GM19351 (cell line): ENCODE results near the gene MAP1LC3A.

Source experiments
- ATAC-seq: cut with Tn5 transposase; IDR thresholded peaks from one replicate; pipeline ENCODE4 v1.9.1; 2021; ENCODE audit warnings: mild to moderate bottlenecking, moderate library complexity; ENCODE audit not compliant: unreplicated experiment

MAP1LC3A gene

GRCh38 chr20:34528921-34529297 is 29.6 kb upstream of the MAP1LC3A start:
- no peak for ATAC-seq

- ATAC-seq: no peak
Measured at GRCh38 chr20:34529742-34530141, 28.8 kb upstream of the MAP1LC3A start.

- ATAC-seq: no peak
Measured at GRCh38 chr20:34530342-34530741, 28.2 kb upstream of the MAP1LC3A start.

- ATAC-seq: no peak
Measured at GRCh38 chr20:34531608-34532265, 26.8 kb upstream of the MAP1LC3A start.

GRCh38 chr20:34532320-34532719 is 26.2 kb upstream of the MAP1LC3A start:
- ATAC-seq: no peak

- no peak for ATAC-seq
Measured at GRCh38 chr20:34532756-34533155, 25.8 kb upstream of the MAP1LC3A start.

GRCh38 chr20:34534391-34535165 is 23.9 kb upstream of the MAP1LC3A start:
- ATAC-seq: no peak

GRCh38 chr20:34535301-34535840 is 23.1 kb upstream of the MAP1LC3A start:
- no peak for ATAC-seq

- no peak for ATAC-seq
Measured at GRCh38 chr20:34535857-34536256, 22.7 kb upstream of the MAP1LC3A start.

GRCh38 chr20:34536798-34537394 is 21.6 kb upstream of the MAP1LC3A start:
- ATAC-seq: no peak

- no peak for ATAC-seq
Measured at GRCh38 chr20:34537651-34538050, 20.9 kb upstream of the MAP1LC3A start.

- no peak for ATAC-seq
Measured at GRCh38 chr20:34538671-34539123, 19.8 kb upstream of the MAP1LC3A start.

GRCh38 chr20:34539756-34540155 is 18.8 kb upstream of the MAP1LC3A start:
- ATAC-seq: no peak

GRCh38 chr20:34540596-34541263 is 17.8 kb upstream of the MAP1LC3A start:
- ATAC-seq: no peak

- no peak for ATAC-seq
Measured at GRCh38 chr20:34541264-34541901, 17.1 kb upstream of the MAP1LC3A start.

GRCh38 chr20:34541917-34542316 is 16.6 kb upstream of the MAP1LC3A start:
- no peak for ATAC-seq

- no peak for ATAC-seq
Measured at GRCh38 chr20:34542439-34542838, 16.1 kb upstream of the MAP1LC3A start.

- ATAC-seq: no peak
Measured at GRCh38 chr20:34543463-34544056, 15.0 kb upstream of the MAP1LC3A start.

- ATAC-seq: no peak
Measured at GRCh38 chr20:34544109-34544796, 14.3 kb upstream of the MAP1LC3A start.

- ATAC-seq: no peak
Measured at GRCh38 chr20:34546751-34547181, 11.8 kb upstream of the MAP1LC3A start.
